OCI-LY7 (cell line): Measurements from ENCODE around the gene TANC1. TPM values are rescaled to one million over a fixed set of nuclear protein-coding genes. Genes with fewer than 3 reads are reported as not detected.
A peak's percentile ranks its signal among the peaks of the same experiment; 100 is the strongest.

ENCODE experiments used
- BruUV-seq: library from RNA; stranded (reverse); fragments of 400-500 nt; replicated peaks from 2 replicates; lab custom pipeline; 2021; lab: Mats Ljungman, UMichigan
- CTCF ChIA-PET: fragments of 300-600 bp; sonication (Branson Sonifier 250); formaldehyde crosslinking; loops from one replicate; lab custom pipeline; 2022; ENCODE audit warnings: antibody characterized with exemption; ENCODE audit not compliant: unreplicated experiment; lab: Charles Lee
- POLR2A ChIA-PET: fragments of 300-600 bp; sonication (Branson Sonifier 250); formaldehyde crosslinking; loops from one replicate; lab custom pipeline; 2022; ENCODE audit warnings: antibody characterized with exemption; lab: Charles Lee
- DNase-seq: peaks from one replicate; pipeline ENCODE4 v3.0.0-alpha.2; 2015; ENCODE audit warnings: low spot score
- H2AFZ ChIP-seq: fragments of 200-600 bp; sonication (generic), shearing (Covaris generic); 2 replicates; pipeline ENCODE4 v1.6.1; 2014; ENCODE audit warnings: mild to moderate bottlenecking, antibody characterized with exemption, low read length, moderate library complexity
- H3K27ac ChIP-seq: fragments of 200-600 bp; sonication (generic); 2 replicates; pipeline ENCODE4 v1.5.1; 2014; ENCODE audit warnings: mixed run types, low read depth, mild to moderate bottlenecking, moderate library complexity, low read length, inconsistent platforms; ENCODE audit not compliant: poor library complexity, severe bottlenecking
- H3K36me3 ChIP-seq: fragments of 200-600 bp; sonication (generic); 2 replicates; pipeline ENCODE4 v1.6.1; 2014; ENCODE audit warnings: mild to moderate bottlenecking, antibody characterized with exemption, low read length, moderate library complexity, mixed read lengths; ENCODE audit not compliant: insufficient read depth
- H3K4me1 ChIP-seq: fragments of 200-600 bp; sonication (generic); 2 replicates; pipeline ENCODE4 v1.5.1; 2014; ENCODE audit warnings: mild to moderate bottlenecking, low read length; ENCODE audit not compliant: insufficient read depth, poor library complexity, severe bottlenecking
- H3K4me2 ChIP-seq: fragments of 200-600 bp; sonication (generic); 2 replicates; pipeline ENCODE4 v1.6.1; 2014; ENCODE audit warnings: mild to moderate bottlenecking, low read length
- H3K4me3 ChIP-seq: fragments of 200-600 bp; sonication (generic); 2 replicates; pipeline ENCODE4 v1.5.1; 2014; ENCODE audit warnings: mild to moderate bottlenecking, low read depth, low read length; ENCODE audit not compliant: poor library complexity, severe bottlenecking
- H3K79me2 ChIP-seq: fragments of 200-600 bp; sonication (generic); 2 replicates; pipeline ENCODE4 v1.6.1; 2016; ENCODE audit warnings: low read depth, mild to moderate bottlenecking, low read length, moderate library complexity, mixed read lengths; ENCODE audit not compliant: insufficient read depth
- H3K9me2 ChIP-seq: fragments of 200-600 bp; sonication (generic); 2 replicates; pipeline ENCODE4 v1.6.1; 2016; ENCODE audit warnings: mild to moderate bottlenecking, low read length, mixed read lengths; ENCODE audit not compliant: insufficient read depth
- H3K9me3 ChIP-seq: fragments of 200-600 bp; sonication (generic); 2 replicates; pipeline ENCODE4 v1.6.1; 2014; ENCODE audit warnings: mild to moderate bottlenecking, mixed run types, low read length, mixed read lengths
- H4K20me1 ChIP-seq: fragments of 200-600 bp; sonication (generic); 2 replicates; pipeline ENCODE4 v1.6.1; 2014; ENCODE audit warnings: mild to moderate bottlenecking, antibody characterized with exemption, low read length, moderate library complexity, mixed read lengths; ENCODE audit not compliant: insufficient read depth
- CTCF ChIP-seq: fragments of 200-600 bp; sonication (generic); conservative IDR thresholded peaks from 2 replicates; pipeline ENCODE4 v1.5.1; 2014; ENCODE audit warnings: mild to moderate bottlenecking, antibody characterized with exemption, low read length, moderate library complexity, mixed read lengths
- EZH2phosphoT487 ChIP-seq: fragments of 200-600 bp; sonication (generic); IDR thresholded peaks from 2 replicates; pipeline ENCODE4 v1.6.1; 2018; ENCODE audit warnings: low read depth, borderline replicate concordance, mild to moderate bottlenecking, mixed run types, antibody characterized with exemption, low read length, moderate library complexity, mixed read lengths
- intact Hi-C: fragments of 100-400 bp; cut with micrococcal nuclease; formaldehyde crosslinking; loops from one replicate; pipeline ENCODE4 v1.10.0; 2022; ENCODE audit not compliant: unreplicated experiment
- total RNA-seq, 2 experiments: library from RNA; depleted of rRNA in 1 of 2; stranded (reverse); fragments of >200 nt in 1 of 2; shearing (Covaris generic) in 1 of 2; gene quantifications; 2 replicates each; pipeline ENCODE4 v1.2.3, GENCODE V29; 2014 to 2022

The TANC1 gene
- total RNA-seq, 2 experiments from 2014 or later: 0.04 TPM; not detected in 1

DNA sequence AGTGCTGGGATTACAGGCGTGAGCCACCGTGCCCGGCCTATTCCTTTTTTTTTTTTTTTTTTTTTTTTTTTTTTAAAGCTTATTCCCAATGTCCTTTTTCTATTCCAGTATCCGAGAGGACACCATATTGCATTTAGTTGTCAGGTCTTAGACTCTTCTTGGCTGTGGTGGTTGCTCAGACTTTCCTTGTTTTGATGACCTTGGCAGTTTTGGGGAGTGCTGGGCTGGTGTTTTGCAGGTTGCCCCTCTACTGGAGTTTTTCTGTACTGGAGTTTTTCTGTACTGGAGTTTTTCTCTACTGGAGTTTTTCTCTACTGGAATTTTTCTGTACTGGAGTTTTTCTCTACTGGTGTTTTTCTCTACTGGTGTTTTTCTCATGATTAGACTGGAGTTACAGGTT, 149.2 kb downstream of the TANC1 start:
- Histone ChIP-seq H2AFZ (no peak overlapping the region), H3K36me3 (no peaks in the 10 kb centered on the region), H3K9me3 (no peaks in the 10 kb centered on the region), H3K27ac (no peak overlapping the region), H3K4me3 (no peak overlapping the region), H3K9me2 (no peaks in the 10 kb centered on the region), H4K20me1 (no peaks in the 10 kb centered on the region), H3K4me1 (no peaks in the 10 kb centered on the region), H3K79me2 (no peaks in the 10 kb centered on the region), H3K4me2 (no peak overlapping the region)
- intact Hi-C loops: loop anchor here (1.0 kb wide), 1 partner anchor 216 kb away; no protein-coding TSS in a partner anchor
- ChIA-PET POLR2A (interaction anchor here (0.6 kb wide), 1 partner anchor 8 kb away, joined by 4 read pairs; no protein-coding TSS in a partner anchor), CTCF (no interaction called here)
- no TSS peak for BruUV-seq
- TF ChIP-seq EZH2phosphoT487 (no peak), CTCF (no peak)
- no peak for DNase-seq

DNA sequence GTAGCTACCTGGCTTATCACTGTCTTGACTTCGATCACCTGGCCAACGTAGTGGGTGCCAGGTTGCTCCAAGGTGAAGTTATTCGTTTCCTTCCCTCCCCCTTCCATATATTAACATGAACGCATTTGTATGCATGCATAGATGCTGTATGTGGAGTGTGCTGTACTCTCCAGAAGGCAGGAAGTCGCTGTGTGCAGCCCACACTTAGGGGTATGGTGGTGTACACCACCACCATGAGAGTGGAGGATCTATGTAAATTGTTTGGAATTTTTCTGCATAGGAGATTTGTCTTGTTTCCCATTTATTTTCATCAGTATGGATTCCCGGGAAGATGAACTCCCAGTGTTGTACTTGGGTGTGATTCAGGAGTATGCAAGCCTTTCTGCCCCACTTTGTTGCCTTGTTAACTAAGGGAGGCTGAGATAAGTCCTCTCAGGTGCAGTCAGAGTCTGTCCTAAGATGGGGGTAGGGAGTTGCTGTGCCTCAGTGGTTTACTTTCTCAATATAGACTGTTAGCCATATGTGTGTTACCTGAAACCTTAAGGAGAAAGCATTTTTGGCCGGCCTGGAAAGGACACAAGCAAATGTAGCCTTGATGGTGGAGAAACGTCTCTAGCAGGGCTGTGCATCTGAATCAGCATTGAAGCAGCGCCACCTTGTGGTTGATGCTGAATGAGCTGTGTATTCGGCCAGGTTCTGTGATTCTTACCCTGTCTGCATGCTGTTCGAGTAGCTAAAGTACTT, 149.8 kb downstream of the TANC1 start:
- Histone ChIP-seq H3K4me2 (no peak overlapping the region), H3K4me3 (no peak overlapping the region), H4K20me1 (no peaks in the 10 kb centered on the region), H3K4me1 (no peaks in the 10 kb centered on the region), H3K9me3 (no peaks in the 10 kb centered on the region), H3K79me2 (no peaks in the 10 kb centered on the region), H3K36me3 (no peaks in the 10 kb centered on the region), H3K9me2 (no peaks in the 10 kb centered on the region), H3K27ac (no peak overlapping the region), H2AFZ (peak overlapping the region; percentile 21; the same call in 1 of the 2 replicates)
- POLR2A ChIA-PET: interaction anchor here (0.6 to 0.7 kb wide), 2 partner anchors 9 to 95 kb away, joined by 3 to 4 read pairs; no protein-coding TSS in a partner anchor
- peak; percentile 92 for TF ChIP-seq CTCF
- TF ChIP-seq EZH2phosphoT487: no peak
- CTCF ChIA-PET: no interaction called here
- no TSS peak for BruUV-seq
- intact Hi-C loops: loop anchor here (1.0 kb wide), 1 partner anchor 217 kb away; no protein-coding TSS in a partner anchor
- peak; percentile 61 for DNase-seq
